BJ (cell line): ENCODE measurements around the gene TTC31. TPM values are rescaled to one million over a fixed set of nuclear protein-coding genes. Genes with fewer than 3 reads are reported as not detected.
"Not testable (repeated sequence)": the region's sequence is repeated elsewhere in the genome, so short reads cannot be mapped to it uniquely, and the experiment has no call there.

Source experiments
- CTCF ChIA-PET: fragments of 350-600 bp; formaldehyde crosslinking; extraction: SDS; loops from one replicate; lab custom pipeline; 2021; ENCODE audit warnings: antibody characterized with exemption, inconsistent platforms; lab: Yijun Ruan, JAX
- POLR2A ChIA-PET: fragments of 300-600 bp; sonication (Branson Sonifier 250); formaldehyde crosslinking; extraction: SDS; loops from one replicate; lab custom pipeline; 2021; ENCODE audit warnings: antibody characterized with exemption; lab: Charles Lee
- DNase-seq: peaks from one replicate; pipeline ENCODE4 v3.0.0-alpha.2; 2011; ENCODE audit warnings: low read depth
- H3K27me3 ChIP-seq: 2 replicates; pipeline ENCODE4 v1.6.0; 2011; ENCODE audit warnings: low read length; ENCODE audit not compliant: control insufficient read depth, insufficient read depth
- H3K36me3 ChIP-seq: 2 replicates; pipeline ENCODE4 v1.5.1; 2011; ENCODE audit warnings: low read length; ENCODE audit not compliant: control insufficient read depth, insufficient read depth
- H3K4me3 ChIP-seq: 2 replicates; pipeline ENCODE4 v1.5.1; 2011; ENCODE audit warnings: low read depth, mild to moderate bottlenecking, control low read depth, low read length
- CTCF ChIP-seq: IDR thresholded peaks from 2 replicates; pipeline ENCODE4 v1.5.1; 2011; ENCODE audit warnings: low read depth, mild to moderate bottlenecking, control low read depth, inconsistent platforms, low read length, moderate library complexity; ENCODE audit not compliant: insufficient read depth
- polyA plus RNA-seq: library from polyadenylated mRNA; depleted of rRNA; stranded (reverse); fragments of >200 nt; gene quantifications from 2 replicates; pipeline ENCODE4 v1.2.3, GENCODE V29; 2011

Gene TTC31
- polyA plus RNA-seq, 1 experiment: 26.0 TPM

GRCh38 chr2:74481961-74482800 is 700 bp upstream of the TTC31 start:
- H3K4me3 ChIP-seq: peak overlapping the region; percentile 91
- no peak for TF ChIP-seq CTCF
- H3K27me3 ChIP-seq: no peaks in the 10 kb centered on the region
- POLR2A ChIA-PET: no interaction called here
- peaks cover 8% of the 10 kb centered on the region for H3K36me3 ChIP-seq
- CTCF ChIA-PET: interaction anchor here (0.8 to 8.1 kb wide), 19 partner anchors 9 to 147 kb away, joined by 3 to 149 read pairs (median 5); partner anchors contain the start of genes INO80B, LBX2 and MRPL53
- no peak for DNase-seq

- CTCF ChIA-PET: interaction anchor here (1.1 to 8.1 kb wide), 13 partner anchors 10 to 148 kb away, joined by 3 to 149 read pairs (median 10); partner anchors contain the start of genes INO80B and LBX2
- H3K36me3 ChIP-seq, H3K27me3 ChIP-seq, POLR2A ChIA-PET, DNase-seq: not testable (repeated sequence)
- H3K4me3 ChIP-seq: peak overlapping the region; percentile 91
Observed at GRCh38 chr2:74483675-74484164, 839 bp downstream of the TTC31 start.

- ChIA-PET POLR2A (no interaction called here), CTCF (interaction anchor here (8.1 kb wide), 1 partner anchor 101 kb away, joined by 149 read pairs; no protein-coding TSS in a partner anchor)
- no peak for DNase-seq
- Histone ChIP-seq H3K36me3 (peaks cover 11% of the 10 kb centered on the region), H3K4me3 (no peak overlapping the region), H3K27me3 (no peaks in the 10 kb centered on the region)
- TF ChIP-seq CTCF: no peak
Observed at GRCh38 chr2:74486141-74486540, 3.3 kb downstream of the TTC31 start.

- ChIA-PET POLR2A (no interaction called here), CTCF (interaction anchor here (0.7 to 1.0 kb wide), 3 partner anchors 12 to 88 kb away, joined by 3 to 4 read pairs (median 4); no protein-coding TSS in a partner anchor)
Observed at GRCh38 chr2:74488643-74489481, 6.0 kb downstream of the TTC31 start.

More at GRCh38 chr2:74488643-74489481, 6.0 kb downstream of the TTC31 start:
- no peak for DNase-seq
- no peak overlapping the region for H3K4me3 ChIP-seq
- peaks cover 29% of the 10 kb centered on the region for H3K36me3 ChIP-seq
- H3K27me3 ChIP-seq: no peaks in the 10 kb centered on the region
- no peak for TF ChIP-seq CTCF
